Esophagus muscularis mucosa (tissue), 4 donors: ENCODE data around the gene MRLN. TPM values are rescaled to one million over a fixed set of nuclear protein-coding genes. Genes with fewer than 3 reads are reported as not detected.

Source experiments
- DNase-seq: peaks from one replicate; pipeline ENCODE4 v3.0.0-alpha.2; 2017; ENCODE audit errors: extremely low spot score
- H3K27ac ChIP-seq, 4 donors: fragments of 200-600 bp; sonication (generic); replicated peaks in 1 of 4; 1 replicate in 3 of 4; 2 replicates in 1 of 4; pipeline ENCODE4 v1.5.1; 2016 to 2019; ENCODE audit warnings: mild to moderate bottlenecking in 1 of 4
- H3K27me3 ChIP-seq, 4 donors: fragments of 200-600 bp; sonication (generic); one replicate each; pipeline versions ENCODE4 v1.5.1 to v1.6.0; 2016 to 2019
- H3K36me3 ChIP-seq, 4 donors: fragments of 200-600 bp; sonication (generic); one replicate each; pipeline ENCODE4 v1.5.1; 2016 to 2019
- H3K4me1 ChIP-seq, 4 donors: fragments of 200-600 bp; sonication (generic); one replicate each; pipeline ENCODE4 v1.5.1; 2016 to 2019
- H3K4me3 ChIP-seq, 4 donors: fragments of 200-600 bp; sonication (generic); 1 replicate in 2 of 4; 2 replicates in 2 of 4; pipeline ENCODE4 v1.5.1; 2016 to 2019; ENCODE audit warnings: mild to moderate bottlenecking in 4 of 4, moderate library complexity in 1 of 4
- H3K9me3 ChIP-seq, 4 donors: fragments of 200-600 bp; sonication (generic); 1 replicate in 3 of 4; 2 replicates in 1 of 4; pipeline ENCODE4 v1.5.1; 2016 to 2019
- CTCF ChIP-seq, 3 experiments: fragments of 200-600 bp in 2 of 3; fragments of 450-650 bp in 1 of 3; sonication (generic) in 2 of 3; IDR thresholded peaks; one replicate each; pipeline ENCODE4 v1.5.1; 2017 to 2019; ENCODE audit warnings: antibody characterized with exemption in 3 of 3, mild to moderate bottlenecking in 2 of 3, moderate library complexity in 1 of 3
- EP300 ChIP-seq: sonication (generic); formaldehyde crosslinking; IDR thresholded peaks from one replicate; pipeline ENCODE4 v1.6.1; 2017; ENCODE audit warnings: antibody characterized with exemption
- POLR2A ChIP-seq: fragments of 450-650 bp; IDR thresholded peaks from one replicate; pipeline ENCODE4 v1.6.1; 2017; ENCODE audit warnings: antibody characterized with exemption, moderate library complexity, mild to moderate bottlenecking, low read depth
- POLR2AphosphoS5 ChIP-seq, 2 donors: sonication (generic); formaldehyde crosslinking; IDR thresholded peaks; one replicate each; pipeline ENCODE4 v1.6.1; 2017; ENCODE audit warnings: antibody characterized with exemption in 2 of 2
- WGBS: methylation state at CpG from one replicate; pipeline ENCODE4 v1.1.5; 2018; 5-methylcytosine and 5-hydroxymethylcytosine counted together
- intact Hi-C: fragments of 100-400 bp; cut with DNase I; formaldehyde crosslinking; loops from one replicate; pipeline ENCODE4 v1.15.1; 2023
- total RNA-seq, 4 donors: library from RNA; depleted of rRNA; stranded (reverse); fragments of >200 nt; gene quantifications; one replicate each; pipeline versions ENCODE4 v1.1.0 to v1.2.1, GENCODE V29; 2016

MRLN gene
- total RNA-seq, 4 donors from 2014 or later, result not detected

DNA sequence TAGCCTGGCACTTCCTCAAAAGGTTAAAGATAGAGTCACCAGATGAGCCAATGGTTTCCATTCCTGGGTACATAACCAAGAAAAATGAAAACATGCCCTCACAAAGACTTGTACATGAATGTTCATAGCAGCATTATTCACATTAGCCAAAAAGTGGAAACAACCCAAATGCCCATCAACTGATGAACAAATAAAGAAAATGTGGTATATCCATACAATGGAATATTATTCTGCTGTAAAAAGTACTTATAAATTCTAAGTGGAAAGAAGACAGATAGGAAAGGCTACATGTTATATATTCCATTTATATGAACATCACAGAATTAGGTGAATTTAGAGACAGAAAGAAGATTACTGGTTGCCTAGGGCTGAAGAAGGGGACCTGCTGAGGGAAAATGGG, 32.9 kb downstream of the MRLN start:
- peaks cover 0 to 7% (median 2%) of the 10 kb centered on the region in 4 donors for H3K9me3 ChIP-seq
- no peak overlapping the region for H3K27ac ChIP-seq
- intact Hi-C loops, result no loop called here
- no peaks in the 10 kb centered on the region for H3K36me3 ChIP-seq
- no peak for TF ChIP-seq CTCF (IDR thresholded peaks at IDR 0.05)
- TF ChIP-seq POLR2AphosphoS5 (IDR thresholded peaks at IDR 0.05), result no peak
- no peak for TF ChIP-seq POLR2A
- TF ChIP-seq EP300, result no peak
- no peak for DNase-seq
- no peak overlapping the region for H3K4me3 ChIP-seq
- H3K4me1 ChIP-seq, result no peaks in the 10 kb centered on the region
- H3K27me3 ChIP-seq, result no peaks in the 10 kb centered on the region

GRCh38 chr10:59719374-59719773, 33.9 kb downstream of the MRLN start:
- TF ChIP-seq EP300, result no peak
- Histone ChIP-seq H3K27me3 (no peaks in the 10 kb centered on the region), H3K4me1 (no peaks in the 10 kb centered on the region), H3K27ac (no peak overlapping the region), H3K36me3 (no peaks in the 10 kb centered on the region), H3K9me3 (peaks cover 0 to 7% (median 2%) of the 10 kb centered on the region in 4 donors), H3K4me3 (no peak overlapping the region)
- WGBS, result 68% methylated on average over 2 of the region's 2 CpGs
- intact Hi-C loops, result no loop called here
- DNase-seq, result no peak

- intact Hi-C loops, result no loop called here
- WGBS, result 76% methylated on average over 2 of the region's 2 CpGs
- no peak for DNase-seq
- Histone ChIP-seq H3K36me3 (no peaks in the 10 kb centered on the region), H3K4me3 (no peak overlapping the region), H3K27ac (no peak overlapping the region), H3K9me3 (peaks cover 0 to 7% (median 2%) of the 10 kb centered on the region in 4 donors), H3K27me3 (no peaks in the 10 kb centered on the region), H3K4me1 (no peaks in the 10 kb centered on the region)
- TF ChIP-seq POLR2AphosphoS5 (IDR thresholded peaks at IDR 0.05) (no peak), CTCF (IDR thresholded peaks at IDR 0.05) (no peak), EP300 (no peak), POLR2A (no peak)
Observed at GRCh38 chr10:59718257-59718656, 35.0 kb downstream of the MRLN start.

DNA sequence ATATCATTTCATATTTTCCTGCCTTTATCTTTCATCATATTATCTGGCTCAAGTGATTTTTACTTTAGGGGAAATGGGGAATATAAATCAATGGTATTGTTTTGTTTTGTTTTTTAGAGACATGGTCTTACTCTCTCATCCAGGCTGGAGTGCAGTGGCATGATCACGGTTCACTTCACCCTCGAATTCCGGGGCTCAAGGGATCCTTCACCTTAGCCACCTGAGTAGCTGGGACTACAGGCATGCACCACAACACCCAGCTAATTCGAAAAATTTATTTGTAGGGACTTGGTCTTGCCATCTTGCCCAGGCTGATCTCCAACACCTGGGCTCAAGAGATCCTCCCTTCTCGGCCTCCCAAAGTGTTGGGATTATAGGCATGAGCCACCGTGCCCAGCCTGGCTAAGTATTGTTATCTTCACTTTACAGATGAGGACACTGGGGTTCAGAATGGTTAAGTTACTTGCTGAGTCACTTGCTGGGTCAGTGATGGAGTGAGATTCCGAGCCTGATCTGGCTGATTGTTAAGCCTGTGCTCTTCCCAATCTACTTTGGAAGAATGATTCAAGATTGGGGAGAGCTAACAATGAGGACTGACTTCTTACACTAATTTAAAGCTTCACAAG, 39.9 kb downstream of the MRLN start:
- Histone ChIP-seq H3K4me1 (peaks cover 8 to 23% (median 17%) of the 10 kb centered on the region in 4 donors), H3K9me3 (no peaks in the 10 kb centered on the region), H3K4me3 (no peak overlapping the region), H3K27ac (no peak overlapping the region), H3K27me3 (peaks cover 0 to 5% (median 0%) of the 10 kb centered on the region in 4 donors), H3K36me3 (no peaks in the 10 kb centered on the region)
- WGBS, result 94% methylated on average over 7 of the region's 7 CpGs
- TF ChIP-seq POLR2AphosphoS5 (IDR thresholded peaks at IDR 0.05), result no peak
- TF ChIP-seq EP300, result no peak
- TF ChIP-seq POLR2A, result no peak
- no peak for TF ChIP-seq CTCF (IDR thresholded peaks at IDR 0.05)
- DNase-seq, result no peak
- intact Hi-C loops, result no loop called here

DNA sequence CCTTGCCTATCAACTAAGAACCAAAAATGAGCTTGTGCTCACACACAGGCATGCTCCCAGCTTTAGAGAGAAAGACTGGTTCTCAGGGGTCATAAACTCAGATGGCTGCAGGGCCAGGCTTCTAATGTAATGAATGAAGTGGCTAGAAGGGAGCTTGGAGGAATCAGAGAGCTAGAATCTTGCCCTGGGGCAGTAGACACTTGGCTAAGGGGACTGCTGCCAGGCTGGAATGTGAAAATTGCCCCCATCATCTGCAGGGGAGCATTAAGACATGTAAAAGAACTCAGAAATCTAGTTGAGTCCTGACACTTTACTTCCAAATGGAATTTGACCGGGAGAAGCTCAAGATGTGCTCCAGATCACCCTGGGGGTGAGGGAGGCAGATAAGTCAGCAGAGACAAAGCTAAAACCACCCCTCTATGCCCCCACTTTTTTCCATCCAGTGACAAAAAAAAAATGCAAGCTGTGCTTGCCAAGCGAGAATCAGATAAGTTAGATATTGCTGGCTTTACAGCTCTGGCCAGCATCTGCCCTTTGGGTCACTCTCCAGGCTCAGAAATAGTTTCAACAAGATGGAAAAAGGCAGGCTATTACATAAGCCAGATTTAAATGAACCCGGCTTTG, 41.3 kb downstream of the MRLN start:
- Histone ChIP-seq H3K27ac (no peak overlapping the region), H3K36me3 (no peaks in the 10 kb centered on the region), H3K4me3 (no peak overlapping the region), H3K4me1 (peaks cover 8 to 23% (median 17%) of the 10 kb centered on the region in 4 donors), H3K9me3 (no peaks in the 10 kb centered on the region), H3K27me3 (peaks cover 0 to 5% (median 0%) of the 10 kb centered on the region in 4 donors)
- no peak for TF ChIP-seq CTCF (IDR thresholded peaks at IDR 0.05)
- TF ChIP-seq POLR2AphosphoS5 (IDR thresholded peaks at IDR 0.05), result no peak
- TF ChIP-seq EP300, result no peak
- TF ChIP-seq POLR2A, result no peak
- WGBS, result 71% methylated on average over 3 of the region's 3 CpGs
- DNase-seq, result no peak
- intact Hi-C loops, result no loop called here
